Measurements from ENCODE around the gene GSTA4. TPM values are rescaled to one million over a fixed set of nuclear protein-coding genes. Genes with fewer than 3 reads are reported as not detected.

GSTA4 gene
- polyA plus RNA-seq, 1 experiment, result 20.9 TPM

- no peak overlapping the region for H3K4me3 ChIP-seq (ENCODE audit: low read depth, low read length)
- TF ChIP-seq, protein P1, sequence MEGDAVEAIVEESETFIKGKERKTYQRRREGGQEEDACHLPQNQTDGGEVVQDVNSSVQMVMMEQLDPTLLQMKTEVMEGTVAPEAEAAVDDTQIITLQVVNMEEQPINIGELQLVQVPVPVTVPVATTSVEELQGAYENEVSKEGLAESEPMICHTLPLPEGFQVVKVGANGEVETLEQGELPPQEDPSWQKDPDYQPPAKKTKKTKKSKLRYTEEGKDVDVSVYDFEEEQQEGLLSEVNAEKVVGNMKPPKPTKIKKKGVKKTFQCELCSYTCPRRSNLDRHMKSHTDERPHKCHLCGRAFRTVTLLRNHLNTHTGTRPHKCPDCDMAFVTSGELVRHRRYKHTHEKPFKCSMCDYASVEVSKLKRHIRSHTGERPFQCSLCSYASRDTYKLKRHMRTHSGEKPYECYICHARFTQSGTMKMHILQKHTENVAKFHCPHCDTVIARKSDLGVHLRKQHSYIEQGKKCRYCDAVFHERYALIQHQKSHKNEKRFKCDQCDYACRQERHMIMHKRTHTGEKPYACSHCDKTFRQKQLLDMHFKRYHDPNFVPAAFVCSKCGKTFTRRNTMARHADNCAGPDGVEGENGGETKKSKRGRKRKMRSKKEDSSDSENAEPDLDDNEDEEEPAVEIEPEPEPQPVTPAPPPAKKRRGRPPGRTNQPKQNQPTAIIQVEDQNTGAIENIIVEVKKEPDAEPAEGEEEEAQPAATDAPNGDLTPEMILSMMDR (IDR thresholded peaks at IDR 0.05; ENCODE audit: insufficient read depth, low read depth, low read length), result no peak
- CTCF ChIA-PET, result interaction anchor here (0.7 kb wide), 1 partner anchor 22 kb away, joined by 3 read pairs; no protein-coding TSS in a partner anchor
- no peaks in the 10 kb centered on the region; the same call in 1 of the 2 replicates for H3K36me3 ChIP-seq (ENCODE audit: control insufficient read depth, insufficient read depth, low read length)
- H3K27me3 ChIP-seq (ENCODE audit: control insufficient read depth, insufficient read depth, low read length), result no peaks in the 10 kb centered on the region
- POLR2A ChIA-PET, result no interaction called here
- no peak for DNase-seq (ENCODE audit: low read depth)
Observed at GRCh38 chr6:52990342-52990741, 4.7 kb downstream of the GSTA4 start.

DNA sequence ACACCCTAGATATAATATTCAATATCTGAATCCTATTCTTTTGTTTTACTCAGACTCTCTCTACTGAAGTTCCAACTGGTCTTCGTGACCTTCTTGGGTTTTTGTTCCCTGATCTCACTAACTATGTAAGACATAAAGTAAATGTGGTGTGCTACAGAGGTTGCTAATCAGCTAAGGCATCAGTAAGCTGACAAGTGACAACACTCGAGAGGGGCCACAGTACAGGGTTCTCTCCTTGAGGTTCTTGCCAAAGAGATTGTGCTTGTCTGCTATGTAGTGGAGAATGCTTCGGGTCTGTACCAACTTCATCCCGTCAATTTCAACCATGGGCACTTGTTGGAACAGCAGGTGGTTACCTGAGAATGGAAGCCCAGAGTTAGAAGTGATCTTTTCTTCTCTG lies 9.9 kb downstream of the GSTA4 start:
- H3K36me3 ChIP-seq (ENCODE audit: control insufficient read depth, insufficient read depth, low read length), result no peaks in the 10 kb centered on the region
- H3K4me3 ChIP-seq (ENCODE audit: low read depth, low read length), result no peak overlapping the region
- no peak for DNase-seq (ENCODE audit: low read depth)
- no peaks in the 10 kb centered on the region for H3K27me3 ChIP-seq (ENCODE audit: control insufficient read depth, insufficient read depth, low read length)
- ChIA-PET POLR2A (no interaction called here), CTCF (interaction anchor here (1.0 to 1.8 kb wide), 2 partner anchors 10 to 103 kb away, joined by 4 read pairs; partner anchors contain the start of gene GSTA4)
- TF ChIP-seq, protein P1 (IDR thresholded peaks at IDR 0.05; ENCODE audit: insufficient read depth, low read depth, low read length), result no peak

DNA sequence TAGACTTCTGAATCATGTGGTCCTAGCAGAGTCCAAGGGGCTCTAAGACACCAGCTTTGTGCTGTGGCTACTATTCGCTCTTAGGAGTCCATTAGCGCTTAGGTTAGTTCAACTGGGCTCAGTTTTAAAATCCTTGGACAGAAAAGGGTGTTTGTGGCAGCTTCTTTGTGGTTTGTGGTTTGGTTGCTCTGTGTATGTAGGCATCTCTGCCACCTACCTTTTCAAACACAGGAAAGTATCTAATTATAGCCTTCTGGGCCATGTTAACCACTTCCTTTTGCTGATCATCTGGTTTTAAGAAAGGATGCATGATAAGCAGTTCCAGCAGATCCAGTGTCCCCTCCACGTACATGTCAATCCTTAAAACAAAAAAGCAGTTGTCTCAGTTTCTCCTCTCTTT lies 10.8 kb downstream of the GSTA4 start:
- Histone ChIP-seq H3K4me3 (ENCODE audit: low read depth, low read length) (no peak overlapping the region), H3K27me3 (ENCODE audit: control insufficient read depth, insufficient read depth, low read length) (no peaks in the 10 kb centered on the region), H3K36me3 (ENCODE audit: control insufficient read depth, insufficient read depth, low read length) (no peaks in the 10 kb centered on the region)
- ChIA-PET POLR2A (no interaction called here), CTCF (interaction anchor here (0.8 to 1.0 kb wide), 2 partner anchors 10 to 11 kb away, joined by 3 to 4 read pairs; partner anchors contain the start of gene GSTA4)
- no peak for DNase-seq (ENCODE audit: low read depth)
- TF ChIP-seq, protein P1 (IDR thresholded peaks at IDR 0.05; ENCODE audit: insufficient read depth, low read depth, low read length), result no peak

GRCh38 chr6:52983159-52983848 lies 11.8 kb downstream of the GSTA4 start:
- CTCF ChIA-PET, result interaction anchor here (0.7 to 0.8 kb wide), 2 partner anchors 11 to 313 kb away, joined by 3 to 4 read pairs; partner anchors contain the start of gene TMEM14A
- Histone ChIP-seq H3K36me3 (ENCODE audit: control insufficient read depth, insufficient read depth, low read length) (no peaks in the 10 kb centered on the region), H3K4me3 (ENCODE audit: low read depth, low read length) (no peak overlapping the region), H3K27me3 (ENCODE audit: control insufficient read depth, insufficient read depth, low read length) (no peaks in the 10 kb centered on the region)
- POLR2A ChIA-PET, result no interaction called here
- DNase-seq (ENCODE audit: low read depth), result no peak
- TF ChIP-seq, protein P1 (IDR thresholded peaks at IDR 0.05; ENCODE audit: insufficient read depth, low read depth, low read length), result no peak

DNA sequence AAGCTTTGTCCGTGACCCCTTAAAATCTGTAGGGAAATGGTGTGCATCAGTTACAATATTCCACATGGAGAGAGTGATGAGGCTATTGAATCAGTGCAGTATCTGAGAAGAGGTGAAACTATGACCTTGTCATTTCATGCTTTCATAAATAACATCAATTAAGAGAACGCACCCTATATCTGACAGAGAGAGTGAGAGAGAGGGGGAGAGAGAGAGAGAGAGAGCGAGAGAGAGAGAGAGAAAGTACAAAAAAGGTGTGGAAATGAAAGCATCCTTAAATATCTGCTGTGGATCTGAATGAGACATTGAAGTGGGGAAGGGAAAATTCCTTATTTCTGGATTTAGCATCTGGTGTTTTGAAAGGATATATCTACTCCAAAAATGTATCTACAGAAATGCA lies 12.4 kb downstream of the GSTA4 start:
- CTCF ChIA-PET, result interaction anchor here (0.9 to 1.0 kb wide), 2 partner anchors 100 to 456 kb away, joined by 3 to 4 read pairs; no protein-coding TSS in a partner anchor
- no peak overlapping the region for H3K4me3 ChIP-seq (ENCODE audit: low read depth, low read length)
- no peaks in the 10 kb centered on the region for H3K27me3 ChIP-seq (ENCODE audit: control insufficient read depth, insufficient read depth, low read length)
- no peak for DNase-seq (ENCODE audit: low read depth)
- POLR2A ChIA-PET, result no interaction called here
- TF ChIP-seq, protein P1 (IDR thresholded peaks at IDR 0.05; ENCODE audit: insufficient read depth, low read depth, low read length), result no peak
- no peaks in the 10 kb centered on the region for H3K36me3 ChIP-seq (ENCODE audit: control insufficient read depth, insufficient read depth, low read length)

All from BJ (cell line).